ENCODE measurements around the gene SLC25A41. TPM values are rescaled to one million over a fixed set of nuclear protein-coding genes. Genes with fewer than 3 reads are reported as not detected.
A peak's percentile ranks its signal among the peaks of the same experiment; 100 is the strongest.

The SLC25A41 gene
- total and polyA plus RNA-seq, 2 donors (not counting 1 experiment from before 2014, with no cell fraction given), result 0.30 to 0.48 TPM

DNA sequence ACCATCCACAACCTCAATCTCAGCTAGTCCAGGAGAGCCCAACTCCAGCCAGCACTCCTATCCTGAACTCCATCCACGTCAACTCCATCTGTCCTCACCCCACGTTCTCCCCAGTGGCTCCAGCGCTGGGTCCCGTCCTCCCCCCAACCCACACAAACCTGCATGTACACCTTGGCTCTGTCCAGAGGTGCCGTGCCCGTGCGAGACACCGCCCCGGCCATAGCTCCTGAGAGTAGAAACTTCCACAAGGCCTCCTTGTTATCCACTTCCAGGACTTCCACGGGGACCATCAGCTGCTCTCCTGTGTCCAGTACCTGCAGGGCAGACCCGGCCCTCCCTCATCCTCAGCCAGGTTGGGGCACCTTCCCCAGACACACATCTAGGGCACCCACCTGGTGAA is 1.7 kb downstream of the SLC25A41 start:
- no peak overlapping the region for H3K9ac ChIP-seq (ENCODE audit: low read length)
- H2AFZ ChIP-seq (ENCODE audit: insufficient read depth, low read depth, low read length, poor library complexity, severe bottlenecking), result no peak overlapping the region
- H3K4me2 ChIP-seq (replicated peaks; ENCODE audit: low read depth, low read length, poor library complexity, severe bottlenecking), result no peak overlapping the region
- TF ChIP-seq, protein P1, sequence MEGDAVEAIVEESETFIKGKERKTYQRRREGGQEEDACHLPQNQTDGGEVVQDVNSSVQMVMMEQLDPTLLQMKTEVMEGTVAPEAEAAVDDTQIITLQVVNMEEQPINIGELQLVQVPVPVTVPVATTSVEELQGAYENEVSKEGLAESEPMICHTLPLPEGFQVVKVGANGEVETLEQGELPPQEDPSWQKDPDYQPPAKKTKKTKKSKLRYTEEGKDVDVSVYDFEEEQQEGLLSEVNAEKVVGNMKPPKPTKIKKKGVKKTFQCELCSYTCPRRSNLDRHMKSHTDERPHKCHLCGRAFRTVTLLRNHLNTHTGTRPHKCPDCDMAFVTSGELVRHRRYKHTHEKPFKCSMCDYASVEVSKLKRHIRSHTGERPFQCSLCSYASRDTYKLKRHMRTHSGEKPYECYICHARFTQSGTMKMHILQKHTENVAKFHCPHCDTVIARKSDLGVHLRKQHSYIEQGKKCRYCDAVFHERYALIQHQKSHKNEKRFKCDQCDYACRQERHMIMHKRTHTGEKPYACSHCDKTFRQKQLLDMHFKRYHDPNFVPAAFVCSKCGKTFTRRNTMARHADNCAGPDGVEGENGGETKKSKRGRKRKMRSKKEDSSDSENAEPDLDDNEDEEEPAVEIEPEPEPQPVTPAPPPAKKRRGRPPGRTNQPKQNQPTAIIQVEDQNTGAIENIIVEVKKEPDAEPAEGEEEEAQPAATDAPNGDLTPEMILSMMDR (IDR thresholded peaks at IDR 0.05), result no peak
- no peak for TF ChIP-seq EZH2 (IDR thresholded peaks at IDR 0.05; ENCODE audit: borderline replicate concordance, insufficient read depth, low read depth, low read length, poor library complexity, severe bottlenecking)
- no peak overlapping the region for H3K4me3 Mint-ChIP-seq
- ATAC-seq (ENCODE audit: low read depth) (no peak), DNase-seq (no peak)
- peaks cover 0 to 6% (median 0%) of the 10 kb centered on the region in 3 donors for H3K9me3 ChIP-seq (ENCODE audit: control extremely low read depth in 1 of 3, control insufficient read depth in 2 of 3, insufficient read depth in 1 of 3, low read length in 2 of 3)
- no peak overlapping the region for H3K27ac ChIP-seq (ENCODE audit: low read length in 2 of 2)
- ChIA-PET POLR2A (no interaction called here), CTCF (interaction anchor here (0.7 kb wide), 1 partner anchor 176 kb away, joined by 3 read pairs; no protein-coding TSS in a partner anchor)
- no peaks in the 10 kb centered on the region for H3K36me3 ChIP-seq (replicated peaks in 1 of 2; ENCODE audit: control extremely low read depth in 1 of 2, control insufficient read depth in 1 of 2, extremely low read depth in 1 of 2, insufficient read depth in 2 of 2, low read length in 1 of 2)
- H3K27me3 ChIP-seq (replicated peaks in 1 of 4; ENCODE audit: control extremely low read depth in 1 of 4, control insufficient read depth in 3 of 4, insufficient read depth in 4 of 4, low read length in 3 of 4), result no peaks in the 10 kb centered on the region
- H4K20me1 ChIP-seq (ENCODE audit: control insufficient read depth, insufficient read depth, low read length, poor library complexity, severe bottlenecking), result no peaks in the 10 kb centered on the region
- no peaks in the 10 kb centered on the region for H3K9me3 Mint-ChIP-seq (ENCODE audit: insufficient read depth)
- no peaks in the 10 kb centered on the region for H3K79me2 ChIP-seq (ENCODE audit: control insufficient read depth, insufficient read depth, low read length)
- WGBS (ENCODE audit: insufficient coverage), result 97% methylated on average over 11 of the region's 11 CpGs
- intact Hi-C loops (cut with micrococcal nuclease), result no loop called here
- no peaks in the 10 kb centered on the region for H3K4me1 Mint-ChIP-seq
- H3K4me3 ChIP-seq (ENCODE audit: control extremely low read depth in 1 of 5, extremely low read depth in 1 of 5, insufficient read depth in 1 of 5, low read depth in 2 of 5, low read length in 4 of 5), result no peak overlapping the region
- no peaks in the 10 kb centered on the region for H3K27me3 Mint-ChIP-seq
- no peak overlapping the region for H3K27ac Mint-ChIP-seq
- peaks cover 0 to 5% of the 10 kb centered on the region in 2 donors for H3K4me1 ChIP-seq (ENCODE audit: control insufficient read depth in 2 of 2, insufficient read depth in 2 of 2, low read length in 2 of 2)

GRCh38 chr19:6429419-6430221 is 3.9 kb downstream of the SLC25A41 start:
- Histone ChIP-seq H2AFZ (ENCODE audit: insufficient read depth, low read depth, low read length, poor library complexity, severe bottlenecking) (peak overlapping the region; percentile 74), H3K4me3 (ENCODE audit: control extremely low read depth in 1 of 5, extremely low read depth in 1 of 5, insufficient read depth in 1 of 5, low read depth in 2 of 5, low read length in 4 of 5) (no peak overlapping the region), H3K27ac (ENCODE audit: low read length in 2 of 2) (no peak overlapping the region), H3K36me3 (replicated peaks in 1 of 2; ENCODE audit: control extremely low read depth in 1 of 2, control insufficient read depth in 1 of 2, extremely low read depth in 1 of 2, insufficient read depth in 2 of 2, low read length in 1 of 2) (no peaks in the 10 kb centered on the region), H3K9me3 (ENCODE audit: control extremely low read depth in 1 of 3, control insufficient read depth in 2 of 3, insufficient read depth in 1 of 3, low read length in 2 of 3) (peaks cover 0 to 19% (median 0%) of the 10 kb centered on the region in 3 donors), H3K27me3 (replicated peaks in 1 of 4; ENCODE audit: control extremely low read depth in 1 of 4, control insufficient read depth in 3 of 4, insufficient read depth in 4 of 4, low read length in 3 of 4) (no peaks in the 10 kb centered on the region), H4K20me1 (ENCODE audit: control insufficient read depth, insufficient read depth, low read length, poor library complexity, severe bottlenecking) (no peaks in the 10 kb centered on the region), H3K9ac (ENCODE audit: low read length) (no peak overlapping the region), H3K4me1 (ENCODE audit: control insufficient read depth in 2 of 2, insufficient read depth in 2 of 2, low read length in 2 of 2) (peaks cover 7 to 17% of the 10 kb centered on the region in 2 donors), H3K79me2 (ENCODE audit: control insufficient read depth, insufficient read depth, low read length) (no peaks in the 10 kb centered on the region), H3K4me2 (replicated peaks; ENCODE audit: low read depth, low read length, poor library complexity, severe bottlenecking) (no peak overlapping the region)
- POLR2A ChIA-PET, result no interaction called here
- no peak for TF ChIP-seq EZH2 (IDR thresholded peaks at IDR 0.05; ENCODE audit: borderline replicate concordance, insufficient read depth, low read depth, low read length, poor library complexity, severe bottlenecking)
- TF ChIP-seq, protein P1 (IDR thresholded peaks at IDR 0.05), result no peak
- Mint-ChIP-seq H3K4me1 (peaks cover 9% of the 10 kb centered on the region), H3K27ac (no peak overlapping the region), H3K27me3 (no peaks in the 10 kb centered on the region), H3K9me3 (ENCODE audit: insufficient read depth) (no peaks in the 10 kb centered on the region), H3K4me3 (no peak overlapping the region)
- WGBS (ENCODE audit: insufficient coverage), result 64% methylated on average over 18 of the region's 20 CpGs
- intact Hi-C loops (cut with micrococcal nuclease), result no loop called here
- CTCF ChIA-PET, result no interaction called here
- peak; percentile 21 for DNase-seq
- ATAC-seq (ENCODE audit: low read depth), result no peak

All from B cell (primary cell).